Hepatocyte (in vitro differentiated cells): ENCODE measurements around the gene GNAI2. TPM values are rescaled to one million over a fixed set of nuclear protein-coding genes. Genes with fewer than 3 reads are reported as not detected.

Experiments
- DNase-seq: peaks from one replicate; pipeline ENCODE4 v3.0.0-alpha.2; 2016; ENCODE audit warnings: low spot score
- H2AFZ ChIP-seq: fragments of 200-600 bp; sonication (generic); 2 replicates; pipeline ENCODE4 v1.6.0; 2016; ENCODE audit warnings: antibody characterized with exemption, mild to moderate bottlenecking
- H3K27ac ChIP-seq: fragments of 200-600 bp; sonication (generic); 2 replicates; pipeline ENCODE4 v1.5.1; 2016; ENCODE audit warnings: mild to moderate bottlenecking
- H3K27me3 ChIP-seq: fragments of 200-600 bp; sonication (generic); 2 replicates; pipeline ENCODE4 v1.6.1; 2016
- H3K36me3 ChIP-seq: fragments of 200-600 bp; sonication (generic); replicated peaks from 2 replicates; pipeline ENCODE4 v1.5.1; 2016; ENCODE audit warnings: low read depth; ENCODE audit not compliant: insufficient read depth
- H3K4me1 ChIP-seq: fragments of 200-600 bp; sonication (generic); 2 replicates; pipeline ENCODE4 v1.5.1; 2016; ENCODE audit warnings: mild to moderate bottlenecking, moderate library complexity; ENCODE audit not compliant: insufficient read depth
- H3K4me2 ChIP-seq: fragments of 200-600 bp; sonication (generic); 2 replicates; pipeline ENCODE4 v1.6.0; 2016
- H3K4me3 ChIP-seq: fragments of 200-600 bp; sonication (generic); 2 replicates; pipeline ENCODE4 v1.5.1; 2016; ENCODE audit warnings: mild to moderate bottlenecking
- H3K79me2 ChIP-seq: fragments of 200-600 bp; sonication (generic); 2 replicates; pipeline ENCODE4 v1.6.0; 2017; ENCODE audit warnings: mild to moderate bottlenecking
- H3K9me2 ChIP-seq: fragments of 200-600 bp; sonication (generic); replicated peaks from 2 replicates; pipeline ENCODE4 v1.6.0; 2017; ENCODE audit warnings: mild to moderate bottlenecking; ENCODE audit not compliant: insufficient read depth
- H3K9me3 ChIP-seq: fragments of 200-600 bp; sonication (generic); 2 replicates; pipeline ENCODE4 v1.5.1; 2016; ENCODE audit warnings: low read depth, mild to moderate bottlenecking
- H4K20me1 ChIP-seq: fragments of 200-600 bp; sonication (generic); 2 replicates; pipeline ENCODE4 v1.6.0; 2016; ENCODE audit warnings: mild to moderate bottlenecking; ENCODE audit not compliant: insufficient read depth, poor library complexity, severe bottlenecking
- CTCF ChIP-seq: fragments of 200-600 bp; sonication (generic); IDR thresholded peaks from 2 replicates; pipeline ENCODE4 v1.5.1; 2016; ENCODE audit warnings: antibody characterized with exemption, mild to moderate bottlenecking; ENCODE audit not compliant: poor library complexity
- EZH2 ChIP-seq: fragments of 200-600 bp; sonication (generic); IDR thresholded peaks from 2 replicates; pipeline ENCODE4 v1.6.1; 2016; ENCODE audit warnings: antibody characterized with exemption, mild to moderate bottlenecking, borderline replicate concordance
- EZH2phosphoT487 ChIP-seq: fragments of 200-600 bp; sonication (generic); IDR thresholded peaks from one replicate; pipeline ENCODE4 v1.6.1; 2018; ENCODE audit warnings: antibody characterized with exemption, mild to moderate bottlenecking, low read depth, moderate library complexity; ENCODE audit not compliant: unreplicated experiment, severe bottlenecking
- WGBS: methylation state at CpG from one replicate; pipeline ENCODE4 v1.1.6; 2016; ENCODE audit warnings: low lambda C conversion rate; ENCODE audit errors: missing lambda C conversion rate; 5-methylcytosine and 5-hydroxymethylcytosine counted together
- polyA plus RNA-seq: library from polyadenylated mRNA; unstranded; fragments of >200 nt; fragmentation: Nextera tagmentation; extraction: Ambion mirVana; gene quantifications from 2 replicates; pipeline ENCODE4 v1.2.1, GENCODE V29; 2016
- total RNA-seq: library from RNA; depleted of rRNA; stranded (reverse); fragments of >200 nt; gene quantifications from 2 replicates; pipeline ENCODE4 v1.2.3, GENCODE V29; 2014

The GNAI2 gene
- total and polyA plus RNA-seq, 2 experiments from 2014 or later, result 103 to 233 TPM

GRCh38 chr3:50212971-50213370, 23.0 kb upstream of the GNAI2 start:
- DNase-seq, result no peak
- TF ChIP-seq CTCF, result no peak
- no peaks in the 10 kb centered on the region for H3K9me2 ChIP-seq
- no peaks in the 10 kb centered on the region for H4K20me1 ChIP-seq
- H3K4me3 ChIP-seq, result no peak overlapping the region
- no peaks in the 10 kb centered on the region for H3K79me2 ChIP-seq
- H3K4me1 ChIP-seq, result no peaks in the 10 kb centered on the region
- H2AFZ ChIP-seq, result no peak overlapping the region
- no peaks in the 10 kb centered on the region for H3K27me3 ChIP-seq
- H3K9me3 ChIP-seq, result no peaks in the 10 kb centered on the region
- no peaks in the 10 kb centered on the region for H3K36me3 ChIP-seq
- no peak overlapping the region for H3K27ac ChIP-seq
- H3K4me2 ChIP-seq, result no peak overlapping the region
- WGBS, result 93% methylated on average over 3 of the region's 3 CpGs

- Histone ChIP-seq H3K36me3 (no peaks in the 10 kb centered on the region), H3K79me2 (no peaks in the 10 kb centered on the region), H3K4me1 (no peaks in the 10 kb centered on the region), H3K9me3 (no peaks in the 10 kb centered on the region), H3K4me2 (no peak overlapping the region), H3K9me2 (no peaks in the 10 kb centered on the region), H2AFZ (no peak overlapping the region), H3K27me3 (no peaks in the 10 kb centered on the region), H3K27ac (no peak overlapping the region), H4K20me1 (no peaks in the 10 kb centered on the region), H3K4me3 (no peak overlapping the region)
- 91% methylated on average over 12 of the region's 12 CpGs for WGBS
- TF ChIP-seq EZH2phosphoT487 (no peak), CTCF (no peak), EZH2 (no peak)
- DNase-seq, result no peak
These were observed 22.6 kb upstream of the GNAI2 start for GRCh38 chr3:50213373-50213772.

- H4K20me1 ChIP-seq, result no peaks in the 10 kb centered on the region
- H3K9me3 ChIP-seq, result no peaks in the 10 kb centered on the region
- H2AFZ ChIP-seq, result no peak overlapping the region
- no peaks in the 10 kb centered on the region for H3K79me2 ChIP-seq
- no peak for DNase-seq
- no peak for TF ChIP-seq CTCF
- TF ChIP-seq EZH2phosphoT487, result no peak
- no peak for TF ChIP-seq EZH2
- H3K36me3 ChIP-seq, result no peaks in the 10 kb centered on the region
- H3K9me2 ChIP-seq, result no peaks in the 10 kb centered on the region
- H3K4me3 ChIP-seq, result no peak overlapping the region
- no peak overlapping the region for H3K4me2 ChIP-seq
- no peaks in the 10 kb centered on the region for H3K4me1 ChIP-seq
- no peaks in the 10 kb centered on the region for H3K27me3 ChIP-seq
- no peak overlapping the region for H3K27ac ChIP-seq
- WGBS, result 80% methylated on average over 10 of the region's 10 CpGs
These were observed 21.2 kb upstream of the GNAI2 start for GRCh38 chr3:50214824-50215223.

- Histone ChIP-seq H3K4me2 (no peak overlapping the region), H3K4me3 (no peak overlapping the region), H3K79me2 (no peaks in the 10 kb centered on the region), H2AFZ (no peak overlapping the region), H3K9me3 (no peaks in the 10 kb centered on the region), H4K20me1 (no peaks in the 10 kb centered on the region), H3K4me1 (no peaks in the 10 kb centered on the region), H3K27me3 (no peaks in the 10 kb centered on the region), H3K36me3 (no peaks in the 10 kb centered on the region), H3K27ac (no peak overlapping the region), H3K9me2 (no peaks in the 10 kb centered on the region)
- 74% methylated on average over 7 of the region's 9 CpGs for WGBS
- no peak for TF ChIP-seq EZH2phosphoT487
- no peak for TF ChIP-seq CTCF
- TF ChIP-seq EZH2, result no peak
- no peak for DNase-seq
These were observed 20.5 kb upstream of the GNAI2 start for GRCh38 chr3:50215529-50215928.
